HepG2 (cell line): ENCODE results near the gene ZNF428. TPM values are rescaled to one million over a fixed set of nuclear protein-coding genes. Genes with fewer than 3 reads are reported as not detected.

Source experiments
- BRCA1 ChIP-seq: sonication (generic); formaldehyde crosslinking; IDR thresholded peaks from 2 replicates; pipeline ENCODE4 v1.4.0; 2020; ENCODE audit warnings: missing genetic modification reagents
- CCDC6 ChIP-seq: sonication (generic); formaldehyde crosslinking; IDR thresholded peaks from 2 replicates; pipeline ENCODE4 v1.8.1; 2022; ENCODE audit warnings: mild to moderate bottlenecking, missing genetic modification reagents, moderate library complexity
- CEBPZ ChIP-seq: IDR thresholded peaks from 2 replicates; pipeline ENCODE4 v1.6.1; 2012; ENCODE audit warnings: low read length, improper control_type of control experiment
- DNMT1 ChIP-seq: sonication (generic); formaldehyde crosslinking; IDR thresholded peaks from 2 replicates; pipeline ENCODE4 v1.5.1; 2020; ENCODE audit warnings: mild to moderate bottlenecking, missing genetic modification reagents
- GMEB1 ChIP-seq: sonication (generic); formaldehyde crosslinking; IDR thresholded peaks from 2 replicates; pipeline ENCODE4 v1.5.1; 2020; ENCODE audit warnings: missing genetic modification reagents, mild to moderate bottlenecking, borderline replicate concordance
- HMG20A ChIP-seq: IDR thresholded peaks from 2 replicates; pipeline ENCODE4 v1.6.1; 2016; ENCODE audit warnings: borderline replicate concordance
- KAT2B ChIP-seq: fragments of 150-350 bp; IDR thresholded peaks from 2 replicates; pipeline ENCODE4 v1.6.1; 2014; ENCODE audit warnings: low read depth, low read length, borderline replicate concordance
- MATR3 ChIP-seq: sonication (generic); formaldehyde crosslinking; IDR thresholded peaks from 2 replicates; pipeline ENCODE4 v1.4.0; 2020; ENCODE audit warnings: missing genetic modification reagents
- MEIS1 ChIP-seq: sonication (generic); formaldehyde crosslinking; IDR thresholded peaks from 2 replicates; pipeline ENCODE4 v1.9.0; 2021; ENCODE audit warnings: mild to moderate bottlenecking, missing genetic modification reagents, moderate library complexity, borderline replicate concordance
- NFYB ChIP-seq: sonication (generic); formaldehyde crosslinking; IDR thresholded peaks from 2 replicates; pipeline ENCODE4 v1.4.0; 2020; ENCODE audit warnings: missing genetic modification reagents
- SATB2 ChIP-seq: sonication (generic); formaldehyde crosslinking; IDR thresholded peaks from 2 replicates; pipeline ENCODE4 v1.5.0; 2020; ENCODE audit warnings: missing genetic modification reagents
- WIZ ChIP-seq: sonication (generic); formaldehyde crosslinking; IDR thresholded peaks from 2 replicates; pipeline ENCODE4 v1.5.1; 2020; ENCODE audit warnings: mild to moderate bottlenecking, missing genetic modification reagents
- ZBTB43 ChIP-seq: sonication (generic); formaldehyde crosslinking; conservative IDR thresholded peaks from 2 replicates; pipeline ENCODE4 v1.4.0; 2020; ENCODE audit warnings: missing genetic modification reagents
- ZC3H13 ChIP-seq: sonication (generic); formaldehyde crosslinking; IDR thresholded peaks from 2 replicates; pipeline ENCODE4 v1.8.1; 2023; ENCODE audit warnings: mild to moderate bottlenecking, missing genetic modification reagents, moderate library complexity
- ZFP90 ChIP-seq: sonication (generic); formaldehyde crosslinking; IDR thresholded peaks from 2 replicates; pipeline ENCODE4 v1.8.0; 2022; ENCODE audit warnings: missing genetic modification reagents, mild to moderate bottlenecking, inconsistent platforms, borderline replicate concordance
- ZNF230 ChIP-seq: sonication (generic); formaldehyde crosslinking; IDR thresholded peaks from 2 replicates; pipeline ENCODE4 v1.4.0; 2020; ENCODE audit warnings: mild to moderate bottlenecking, missing genetic modification reagents
- ZNF530 ChIP-seq: sonication (generic); formaldehyde crosslinking; IDR thresholded peaks from 2 replicates; pipeline ENCODE4 v1.5.0; 2020; ENCODE audit warnings: low read depth, mild to moderate bottlenecking, missing genetic modification reagents
- ZNF557 ChIP-seq: sonication (generic); formaldehyde crosslinking; IDR thresholded peaks from 2 replicates; pipeline ENCODE4 v1.4.0; 2020; ENCODE audit warnings: missing genetic modification reagents
- ZNF574 ChIP-seq: sonication (generic); formaldehyde crosslinking; IDR thresholded peaks from 2 replicates; pipeline ENCODE4 v1.4.0; 2020; ENCODE audit warnings: missing genetic modification reagents
- ZNF607 ChIP-seq: sonication (generic); formaldehyde crosslinking; IDR thresholded peaks from 2 replicates; pipeline ENCODE4 v1.5.1; 2020; ENCODE audit warnings: missing genetic modification reagents, mild to moderate bottlenecking, borderline replicate concordance
- ZNF749 ChIP-seq: sonication (generic); formaldehyde crosslinking; IDR thresholded peaks from 2 replicates; pipeline ENCODE4 v1.8.0; 2022; ENCODE audit warnings: mild to moderate bottlenecking, missing genetic modification reagents, moderate library complexity, borderline replicate concordance
- ZNF761 ChIP-seq: sonication (generic); formaldehyde crosslinking; conservative IDR thresholded peaks from 2 replicates; pipeline ENCODE4 v1.4.0; 2020; ENCODE audit warnings: mild to moderate bottlenecking, missing genetic modification reagents
- polyA plus RNA-seq, 8 experiments: library from polyadenylated mRNA; depleted of rRNA in 3 of 8; stranded (reverse) in 7 of 8; unstranded in 1 of 8; fragments of >200 nt; fragmentation: Illumina TruSeq in 4 of 8; extraction: Trizol in 4 of 8; gene quantifications; 2 replicates each; pipeline versions ENCODE4 v1.2.1 to v1.2.3, GENCODE V29; 2011 to 2016; ENCODE audit warnings: low read depth in 4 of 8, missing spikeins in 1 of 8, mixed read lengths in 1 of 8; ENCODE audit not compliant: insufficient read depth in 1 of 8
- total RNA-seq, 5 experiments: library from RNA; depleted of rRNA; stranded (reverse); fragments of >200 nt; fragmentation: Illumina TruSeq; extraction: Trizol; gene quantifications; 2 replicates each; pipeline ENCODE4 v1.2.3, GENCODE V29; 2016; ENCODE audit warnings: low read depth in 1 of 5

The ZNF428 gene
- total and polyA plus RNA-seq, 2 of the 13 experiments (the other 11 are each of a cell fraction or from before 2014, with no cell fraction given) = 10.4 to 26.9 TPM

- TF ChIP-seq ZNF749 = no peak
- TF ChIP-seq SATB2 (CRISPR knock-in tag) = no peak
- TF ChIP-seq ZNF607 = no peak
- no peak for TF ChIP-seq MEIS1 (CRISPR knock-in tag)
- no peak for TF ChIP-seq DNMT1
- TF ChIP-seq GMEB1 (CRISPR knock-in tag) = no peak
- no peak for TF ChIP-seq MATR3 (CRISPR knock-in tag)
- TF ChIP-seq NFYB (CRISPR knock-in tag) = no peak
- TF ChIP-seq HMG20A (CRISPR knock-in tag) = no peak; the same call in 1 of the 2 replicates
- TF ChIP-seq BRCA1 (CRISPR knock-in tag) = no peak
- TF ChIP-seq KAT2B = no peak
- TF ChIP-seq ZNF761 (CRISPR knock-in tag) = no peak
- TF ChIP-seq WIZ (CRISPR knock-in tag) = no peak
- no peak for TF ChIP-seq ZNF230 (CRISPR knock-in tag)
- TF ChIP-seq ZNF530 (CRISPR knock-in tag) = no peak
- no peak; the same call in 1 of the 2 replicates for TF ChIP-seq CCDC6
- TF ChIP-seq ZBTB43 (CRISPR knock-in tag) = no peak
- TF ChIP-seq ZNF557 (CRISPR knock-in tag) = no peak
- no peak for TF ChIP-seq CEBPZ
- no peak for TF ChIP-seq ZC3H13
- no peak for TF ChIP-seq ZFP90
- TF ChIP-seq ZNF574 (CRISPR knock-in tag) = peak; percentile 84
These were observed 32.5 kb upstream of the ZNF428 start (continued) for GRCh38 chr19:43651758-43652545.
